NCI-H524 treated with DMSO at 0.1 percent for 48 hours (cell line): ENCODE results near the gene EIF2S1.
"Not testable (repeated sequence)": the region's sequence is repeated elsewhere in the genome, so short reads cannot be mapped to it uniquely, and the experiment has no call there.

Source experiments
- DNase-seq: peaks from one replicate; lab custom pipeline; 2025; lab: John Stamatoyannopoulos, UW

Gene EIF2S1

GRCh38 chr14:67372833-67373232 lies 12.7 kb downstream of the EIF2S1 start:
- no peak for DNase-seq

GRCh38 chr14:67373347-67373746 lies 13.2 kb downstream of the EIF2S1 start:
- DNase-seq: no peak

- no peak for DNase-seq
These were observed 17.8 kb downstream of the EIF2S1 start for GRCh38 chr14:67377916-67378315.

DNA sequence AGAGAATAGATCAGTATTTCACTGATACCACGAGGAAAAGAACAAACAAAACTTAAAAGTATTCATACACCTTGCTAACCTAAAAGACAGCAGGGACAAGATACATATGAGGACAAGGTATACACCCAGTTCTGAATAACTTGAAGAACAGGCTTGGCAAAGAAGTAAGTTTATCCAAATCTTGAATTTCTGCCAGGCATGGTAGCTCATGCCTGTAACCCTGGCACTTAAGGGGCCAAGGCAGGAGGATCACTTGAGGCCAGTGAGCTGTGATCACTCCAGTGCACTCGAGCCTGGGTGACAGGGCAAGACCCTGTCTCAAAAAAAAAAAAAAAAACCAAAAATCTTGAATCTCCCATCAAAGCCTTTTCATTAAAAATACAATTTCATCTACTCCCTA lies 25.0 kb downstream of the EIF2S1 start:
- DNase-seq: no peak

DNA sequence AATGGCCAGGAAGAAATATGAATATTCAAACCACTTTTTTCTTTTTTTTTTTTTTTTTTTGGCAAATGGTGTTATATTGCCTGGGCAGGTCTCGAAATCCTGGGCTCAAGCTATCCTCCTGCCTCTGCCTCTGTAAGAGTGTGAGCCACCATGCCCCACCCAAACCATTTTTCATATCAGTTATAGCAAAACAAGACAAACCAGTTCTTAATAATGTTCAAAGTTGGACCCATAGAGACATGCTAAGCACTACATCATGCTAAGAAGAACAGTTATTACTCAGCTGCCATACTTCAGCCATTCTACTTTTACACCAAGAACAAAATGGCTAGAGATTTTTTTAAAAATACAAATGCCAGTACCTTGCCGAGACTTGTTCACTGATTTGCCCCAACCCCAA lies 25.5 kb downstream of the EIF2S1 start:
- DNase-seq: no peak

GRCh38 chr14:67387195-67387594 lies 27.1 kb downstream of the EIF2S1 start:
- DNase-seq: no peak

- DNase-seq: no peak
These were observed 29.1 kb downstream of the EIF2S1 start for GRCh38 chr14:67389275-67389674.

GRCh38 chr14:67389811-67390534 lies 29.8 kb downstream of the EIF2S1 start:
- no peak for DNase-seq

DNA sequence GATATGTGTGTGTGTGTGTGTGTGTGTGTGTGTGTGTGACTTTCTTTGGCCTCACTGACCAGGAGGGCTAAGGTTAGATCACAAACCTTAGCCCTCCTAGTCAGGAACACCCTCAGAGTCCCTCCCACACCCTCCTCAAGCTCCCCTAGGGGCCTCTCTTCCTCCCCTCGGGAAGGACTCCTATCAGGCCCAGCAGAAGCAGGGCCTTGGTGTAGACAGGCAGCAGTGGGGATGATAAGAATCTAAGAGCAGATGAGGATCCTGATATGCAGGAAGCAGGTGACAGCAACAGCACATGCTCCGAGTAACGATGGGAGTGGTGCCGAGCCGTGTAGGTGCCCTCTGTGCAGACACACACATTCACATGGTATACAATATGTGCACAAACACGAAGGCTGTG lies 31.1 kb downstream of the EIF2S1 start:
- DNase-seq: no peak

DNA sequence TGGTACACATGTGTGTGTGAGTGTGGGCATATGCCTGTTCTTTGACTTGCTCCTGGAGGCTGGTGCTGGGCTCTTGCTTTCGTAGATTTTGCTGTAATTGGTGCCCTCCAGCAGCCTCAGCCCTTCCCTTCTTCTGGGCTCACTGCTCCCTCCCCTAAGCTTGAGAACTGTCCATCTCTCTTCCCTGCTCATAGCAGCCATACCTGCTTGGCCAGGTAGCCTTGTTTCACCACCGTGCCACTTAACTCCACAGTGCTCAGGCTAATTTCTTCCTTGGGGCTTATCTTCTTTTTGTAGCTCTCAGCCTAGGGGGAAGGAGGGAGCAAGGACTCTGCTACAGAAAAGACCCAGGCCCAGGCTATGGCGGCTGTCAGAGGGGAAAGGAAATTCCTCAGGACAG lies 32.0 kb downstream of the EIF2S1 start:
- DNase-seq: no peak

GRCh38 chr14:67392800-67393199 lies 32.7 kb downstream of the EIF2S1 start:
- DNase-seq: no peak

GRCh38 chr14:67393689-67394088 lies 33.6 kb downstream of the EIF2S1 start:
- no peak for DNase-seq

GRCh38 chr14:67395086-67395875 lies 35.2 kb downstream of the EIF2S1 start:
- no peak for DNase-seq

GRCh38 chr14:67395876-67396189 lies 35.7 kb downstream of the EIF2S1 start:
- DNase-seq: no peak

GRCh38 chr14:67396381-67396970 lies 36.3 kb downstream of the EIF2S1 start:
- no peak for DNase-seq

- DNase-seq: no peak
These were observed 37.4 kb downstream of the EIF2S1 start for GRCh38 chr14:67397536-67397935.

DNA sequence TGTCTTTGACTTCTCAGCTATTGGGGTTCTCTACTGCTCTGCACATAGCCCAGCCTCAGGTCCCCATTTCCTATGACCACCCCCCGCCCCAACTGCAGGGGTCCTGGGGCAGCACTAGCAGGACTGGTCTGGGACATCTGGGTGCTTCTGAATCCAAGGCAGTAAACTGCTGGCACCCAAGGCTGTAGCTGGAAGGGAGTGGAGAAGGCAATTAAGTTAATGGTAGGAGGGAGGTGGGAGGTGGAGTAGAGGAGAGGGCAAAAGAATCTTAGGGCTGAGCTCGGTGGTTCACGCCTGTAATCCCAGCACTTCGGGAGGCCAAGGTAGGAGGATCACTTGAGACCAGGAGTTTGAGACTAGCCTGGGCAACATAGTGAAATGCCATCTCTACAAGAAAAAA lies 40.3 kb downstream of the EIF2S1 start:
- no peak for DNase-seq

DNA sequence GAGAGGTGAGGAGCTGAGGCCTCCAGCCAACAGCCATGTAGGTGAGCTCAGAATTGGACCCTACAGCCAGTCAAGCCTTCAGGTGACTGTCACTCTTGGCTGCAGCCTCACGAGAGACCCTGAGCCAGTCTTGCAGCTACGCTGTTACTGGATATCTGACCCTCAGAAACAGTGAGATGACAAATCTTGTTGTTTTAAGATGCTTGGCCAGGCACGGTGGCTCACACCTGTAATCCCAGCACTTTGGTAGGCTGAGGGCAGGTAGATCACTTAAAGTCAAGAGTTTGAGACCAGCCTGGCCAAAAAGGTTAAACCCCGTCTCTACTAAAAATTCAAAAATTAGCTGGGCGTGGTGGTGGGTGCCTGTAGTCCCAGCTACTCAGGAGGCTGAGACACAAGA lies 45.6 kb downstream of the EIF2S1 start:
- no peak for DNase-seq

DNA sequence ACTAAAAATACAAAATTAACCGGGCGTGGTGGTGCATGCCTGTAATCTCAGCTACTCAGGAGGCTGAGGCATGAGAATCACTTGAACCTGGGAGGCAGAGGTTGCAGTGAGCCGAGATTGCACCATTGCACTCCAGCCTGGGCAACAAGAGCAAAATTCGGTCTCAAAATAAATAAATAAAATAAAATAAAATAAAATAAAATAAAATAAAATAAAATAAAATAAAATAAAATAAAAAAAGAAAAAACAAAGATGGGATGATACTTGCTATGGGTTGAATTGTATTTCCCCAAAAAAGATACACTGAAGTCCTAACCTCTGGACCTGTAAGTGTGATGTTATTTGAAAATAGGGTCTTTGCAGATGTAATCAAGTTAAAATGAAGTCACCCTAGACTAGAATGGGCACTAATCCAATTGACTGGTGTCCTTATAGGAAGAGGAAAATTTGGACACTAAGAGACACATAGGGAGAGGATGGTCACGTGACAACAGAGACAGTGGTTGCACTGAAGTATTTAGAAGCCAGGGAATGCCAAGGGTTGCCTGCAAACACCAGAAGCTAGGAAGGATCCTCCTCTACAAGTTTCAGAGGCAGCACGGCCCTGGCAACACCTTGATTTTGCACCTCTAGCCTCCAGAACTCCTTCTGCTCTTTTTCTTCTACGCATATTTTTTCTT lies 48.1 kb downstream of the EIF2S1 start:
- not testable (repeated sequence) for DNase-seq

DNA sequence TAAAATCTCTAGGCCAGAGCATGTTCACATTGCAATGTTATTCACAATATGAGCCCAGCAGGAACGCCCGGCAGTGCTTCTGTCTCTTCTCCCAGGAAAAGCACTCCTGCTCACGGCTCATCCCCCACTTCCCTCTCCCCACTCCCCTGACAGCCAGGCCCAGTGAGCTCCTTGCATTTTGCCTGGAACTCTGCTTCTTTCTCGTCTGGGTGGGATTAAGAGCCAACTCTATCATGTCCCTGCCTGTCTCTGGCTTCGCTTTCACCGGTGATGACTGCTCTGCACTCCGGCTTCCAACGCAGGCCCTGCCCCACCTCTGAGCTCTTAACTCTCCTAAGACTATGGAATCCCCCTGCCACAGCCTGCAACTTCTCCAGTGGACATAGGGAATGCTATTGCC lies 49.3 kb downstream of the EIF2S1 start:
- no peak for DNase-seq

GRCh38 chr14:67410313-67410712 lies 50.2 kb downstream of the EIF2S1 start:
- DNase-seq: no peak

- no peak for DNase-seq
These were observed 51.2 kb downstream of the EIF2S1 start for GRCh38 chr14:67411370-67411769.
